Pericardium fibroblast (primary cell): ENCODE data around the gene CDH6. TPM values are rescaled to one million over a fixed set of nuclear protein-coding genes. Genes with fewer than 3 reads are reported as not detected.

ENCODE experiments used
- total RNA-seq: library from RNA; depleted of rRNA; stranded (reverse); fragments of >200 nt; gene quantifications from 2 replicates; pipeline ENCODE4 v1.2.3, GENCODE V29; 2015

Gene CDH6
- total RNA-seq, result 0.26 and 1.6 TPM in 2 replicates

GRCh38 chr5:31193591-31194467, at the start of gene CDH6:
CDH6 (plus strand) TSS chr5:31193686; CDS start chr5:31267474, 73,788 bp downstream.

